Endodermal cell (in vitro differentiated cells): Measurements from ENCODE around the gene USP6NL. TPM values are rescaled to one million over a fixed set of nuclear protein-coding genes. Genes with fewer than 3 reads are reported as not detected.

Source experiments
- DNase-seq: peaks from one replicate; pipeline ENCODE4 v3.0.0-alpha.2; 2017
- H3K27ac ChIP-seq: 2 replicates; pipeline ENCODE4 v1.5.1; 2013; ENCODE audit warnings: mild to moderate bottlenecking, low read depth, low read length, moderate library complexity
- H3K27me3 ChIP-seq: 2 replicates; pipeline ENCODE4 v1.6.1; 2013; ENCODE audit warnings: mild to moderate bottlenecking, low read length, moderate library complexity; ENCODE audit not compliant: insufficient read depth, control insufficient read depth, poor library complexity, severe bottlenecking
- H3K36me3 ChIP-seq: 2 replicates; pipeline ENCODE4 v1.7.0; 2013; ENCODE audit warnings: mild to moderate bottlenecking, low read length, moderate library complexity; ENCODE audit not compliant: control insufficient read depth, insufficient read depth
- H3K4me1 ChIP-seq: one replicate; pipeline ENCODE4 v1.7.0; 2013; ENCODE audit warnings: low read length; ENCODE audit not compliant: control insufficient read depth, insufficient read depth
- H3K4me3 ChIP-seq: 2 replicates; pipeline ENCODE4 v1.5.1; 2013; ENCODE audit warnings: mild to moderate bottlenecking, low read length, moderate library complexity
- H3K9ac ChIP-seq: 2 replicates; pipeline ENCODE4 v1.6.1; 2013; ENCODE audit warnings: mild to moderate bottlenecking, low read length, moderate library complexity; ENCODE audit not compliant: poor library complexity, severe bottlenecking; ENCODE audit errors: extremely low read depth
- H3K9me3 ChIP-seq: 2 replicates; pipeline ENCODE4 v1.6.1; 2013; ENCODE audit warnings: mild to moderate bottlenecking, low read length, moderate library complexity; ENCODE audit not compliant: control insufficient read depth
- H3K27ac Mint-ChIP-seq: 2 replicates; pipeline ENCODE4 v1.8.0; 2020; ENCODE audit warnings: mixed read lengths
- H3K27me3 Mint-ChIP-seq: 2 replicates; pipeline ENCODE4 v1.8.0; 2021; ENCODE audit warnings: mild to moderate bottlenecking, mixed read lengths; ENCODE audit not compliant: insufficient read depth
- H3K36me3 Mint-ChIP-seq: 2 replicates; pipeline ENCODE4 v1.8.0; 2020; ENCODE audit warnings: low read depth, mixed read lengths
- H3K4me1 Mint-ChIP-seq: 2 replicates; pipeline ENCODE4 v1.8.0; 2020; ENCODE audit warnings: mixed read lengths
- H3K4me3 Mint-ChIP-seq: 2 replicates; pipeline ENCODE4 v1.8.0; 2020; ENCODE audit warnings: mild to moderate bottlenecking, moderate library complexity, mixed read lengths
- H3K9me3 Mint-ChIP-seq: 2 replicates; pipeline ENCODE4 v1.8.0; 2020; ENCODE audit warnings: mild to moderate bottlenecking, mixed read lengths
- CTCF ChIP-seq: fragments of 200-600 bp; sonication (generic); conservative IDR thresholded peaks from 2 replicates; pipeline ENCODE4 v1.5.0; 2021; ENCODE audit warnings: antibody characterized with exemption, mild to moderate bottlenecking
- WGBS, 2 experiments: methylation state at CpG; one replicate each; pipeline versions ENCODE4 v1.1.5 to v1.1.7; 2013; ENCODE audit warnings: missing lambda C conversion rate in 2 of 2, mixed read lengths in 1 of 2; ENCODE audit not compliant: insufficient coverage in 1 of 2, insufficient read length in 1 of 2; 5-methylcytosine and 5-hydroxymethylcytosine counted together
- total RNA-seq, 2 donors: library from RNA; stranded (reverse); fragmentation: NEBNext Ultra II Directional in 1 of 2; extraction: Animal tissue kit (Norgen Biotek cat#: 25700) in 1 of 2; gene quantifications; 2 replicates in 1 of 2; 3 replicates in 1 of 2; pipeline ENCODE4 v1.2.1, GENCODE V29; 2021

USP6NL gene
- total RNA-seq, 2 donors from 2014 or later, result 20.6 to 22.9 TPM

DNA sequence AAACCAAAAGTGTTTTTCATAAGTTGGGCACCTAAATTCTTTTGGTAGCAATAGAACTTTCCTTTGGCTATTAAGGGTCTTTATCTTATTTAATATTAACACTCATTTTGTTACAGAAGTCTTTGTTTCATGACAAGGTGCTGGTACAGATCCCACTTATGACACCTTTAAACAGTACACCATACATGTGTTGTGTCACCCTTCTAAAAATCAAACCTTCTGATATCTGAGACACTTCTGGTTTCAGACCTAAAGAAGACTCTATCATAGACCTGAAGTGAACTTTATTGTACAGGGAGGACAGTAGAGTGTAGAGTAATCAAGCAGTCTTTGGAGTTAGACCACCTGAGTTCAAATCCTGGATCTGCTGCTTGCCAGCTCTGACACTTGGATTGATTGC lies 5.8 kb upstream of the USP6NL start:
- Histone ChIP-seq H3K4me3 (no peak overlapping the region), H3K4me1 (no peaks in the 10 kb centered on the region), H3K9ac (no peak overlapping the region), H3K36me3 (no peaks in the 10 kb centered on the region), H3K9me3 (no peaks in the 10 kb centered on the region), H3K27me3 (peaks cover 5% of the 10 kb centered on the region), H3K27ac (no peak overlapping the region)
- H3K4me3 Mint-ChIP-seq, result no peak overlapping the region
- no peak for DNase-seq
- no peaks in the 10 kb centered on the region for H3K36me3 Mint-ChIP-seq
- TF ChIP-seq CTCF, result no peak
- peaks cover 13% of the 10 kb centered on the region for H3K27me3 Mint-ChIP-seq
- no peak overlapping the region for H3K27ac Mint-ChIP-seq
- peaks cover 7% of the 10 kb centered on the region for H3K9me3 Mint-ChIP-seq
- H3K4me1 Mint-ChIP-seq, result no peaks in the 10 kb centered on the region

DNA sequence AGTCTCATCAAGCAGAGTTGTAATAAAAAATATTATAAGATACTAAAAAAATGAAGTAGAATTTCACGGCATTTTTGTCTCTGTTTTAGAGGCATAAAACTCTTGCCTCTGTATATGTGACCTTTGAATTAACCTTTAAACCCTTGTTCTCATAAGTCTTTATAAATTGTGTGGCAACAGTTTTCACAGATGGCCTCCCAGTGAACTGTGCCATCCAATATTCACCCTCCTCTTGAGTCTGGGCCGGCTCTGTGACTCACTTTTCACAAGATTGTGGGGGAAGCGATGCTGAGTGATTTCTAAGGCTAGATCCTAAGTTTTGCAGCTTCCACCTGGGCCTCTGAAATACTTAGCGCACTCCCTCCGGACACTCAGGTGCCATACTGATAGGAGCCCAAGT lies 4.6 kb upstream of the USP6NL start:
- H3K4me1 ChIP-seq, result no peaks in the 10 kb centered on the region
- Mint-ChIP-seq H3K9me3 (peaks cover 7% of the 10 kb centered on the region), H3K4me3 (no peak overlapping the region), H3K36me3 (no peaks in the 10 kb centered on the region), H3K27me3 (peaks cover 15% of the 10 kb centered on the region), H3K27ac (no peak overlapping the region), H3K4me1 (no peaks in the 10 kb centered on the region)
- H3K9ac ChIP-seq, result no peak overlapping the region
- peaks cover 9% of the 10 kb centered on the region for H3K27me3 ChIP-seq
- no peak overlapping the region for H3K4me3 ChIP-seq
- no peak overlapping the region for H3K27ac ChIP-seq
- no peaks in the 10 kb centered on the region for H3K9me3 ChIP-seq
- TF ChIP-seq CTCF, result no peak
- 91 to 92% methylated on average over 3 to 5 of the region's 5 CpGs for WGBS, 2 experiments
- DNase-seq, result no peak
- no peaks in the 10 kb centered on the region for H3K36me3 ChIP-seq

GRCh38 chr10:11615396-11615795 lies 3.9 kb upstream of the USP6NL start:
- Histone ChIP-seq H3K27me3 (peaks cover 9% of the 10 kb centered on the region), H3K4me3 (no peak overlapping the region), H3K27ac (no peak overlapping the region), H3K9ac (no peak overlapping the region), H3K4me1 (no peaks in the 10 kb centered on the region), H3K36me3 (no peaks in the 10 kb centered on the region), H3K9me3 (no peaks in the 10 kb centered on the region)
- TF ChIP-seq CTCF, result no peak
- no peaks in the 10 kb centered on the region for H3K36me3 Mint-ChIP-seq
- H3K9me3 Mint-ChIP-seq, result peaks cover 7% of the 10 kb centered on the region
- peaks cover 15% of the 10 kb centered on the region for H3K27me3 Mint-ChIP-seq
- H3K4me3 Mint-ChIP-seq, result no peak overlapping the region
- peaks cover 2% of the 10 kb centered on the region for H3K4me1 Mint-ChIP-seq
- no peak for DNase-seq
- H3K27ac Mint-ChIP-seq, result no peak overlapping the region
